Activated CD4-positive, alpha-beta T cell treated with anti-CD3 and anti-CD28 coated beads, Interleukin-2, amount 50 U/mL, for 48 hours (primary cell): ENCODE measurements around the gene FCGR3A.
"Not testable (repeated sequence)": the region's sequence is repeated elsewhere in the genome, so short reads cannot be mapped to it uniquely, and the experiment has no call there.

Experiments used
- DNase-seq, 2 experiments: peaks; one replicate each; pipeline ENCODE4 v3.0.0-alpha.2; 2020

Gene FCGR3A

DNA sequence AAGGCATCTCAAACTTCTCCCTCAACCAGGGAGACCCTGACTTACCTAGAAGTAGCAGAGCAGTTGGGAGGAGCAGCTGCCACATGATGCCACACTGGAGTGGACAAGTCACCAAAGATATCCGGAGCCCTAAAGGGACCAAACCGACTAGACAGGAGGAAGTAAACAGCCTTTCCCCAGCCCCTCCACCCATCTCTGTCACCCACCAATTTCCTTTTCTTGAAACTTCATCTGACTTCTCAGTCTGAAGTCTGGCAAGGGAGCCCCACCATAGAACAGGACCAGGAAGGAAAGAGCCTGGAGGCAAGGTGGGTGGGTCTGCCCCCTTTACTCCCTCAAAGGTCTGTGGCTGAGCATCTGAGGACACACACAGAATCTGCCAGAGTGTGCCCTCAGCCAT is at the start of gene FCGR3A:
TSS of gene FCGR3A (minus strand) at position 167 of the 400 bp plus-strand sequence. CDS start at position 85, 82 bp downstream.
- no peak for DNase-seq

GRCh38 chr1:161597077-161597476 is 47.5 kb upstream of the FCGR3A start:
- not testable (repeated sequence) for DNase-seq

DNA sequence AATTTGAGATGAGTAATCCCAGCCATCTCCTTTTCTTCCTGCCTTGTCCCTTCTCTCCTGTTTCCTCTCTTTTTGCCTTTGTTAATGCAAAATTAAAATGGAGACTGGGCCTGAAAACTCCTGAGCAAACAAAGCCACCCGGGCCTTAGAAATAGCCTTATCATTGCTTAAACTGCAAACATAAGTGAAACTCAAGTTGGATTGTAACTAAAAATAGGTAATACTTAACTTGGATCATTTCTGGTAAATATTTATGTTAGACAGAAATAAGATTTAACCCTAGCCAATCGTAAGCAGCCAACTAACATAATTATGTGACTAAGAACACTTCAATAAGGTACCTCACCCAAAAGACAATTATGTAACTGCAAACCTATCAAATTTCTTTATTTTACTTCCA is 46.0 kb upstream of the FCGR3A start:
- DNase-seq, result not testable (repeated sequence)

GRCh38 chr1:161595173-161595572 is 45.6 kb upstream of the FCGR3A start:
- DNase-seq, result not testable (repeated sequence)

GRCh38 chr1:161594269-161594984 is 44.8 kb upstream of the FCGR3A start:
- not testable (repeated sequence) for DNase-seq

- DNase-seq, result not testable (repeated sequence)
Observed at GRCh38 chr1:161593092-161593755, 43.6 kb upstream of the FCGR3A start.

DNA sequence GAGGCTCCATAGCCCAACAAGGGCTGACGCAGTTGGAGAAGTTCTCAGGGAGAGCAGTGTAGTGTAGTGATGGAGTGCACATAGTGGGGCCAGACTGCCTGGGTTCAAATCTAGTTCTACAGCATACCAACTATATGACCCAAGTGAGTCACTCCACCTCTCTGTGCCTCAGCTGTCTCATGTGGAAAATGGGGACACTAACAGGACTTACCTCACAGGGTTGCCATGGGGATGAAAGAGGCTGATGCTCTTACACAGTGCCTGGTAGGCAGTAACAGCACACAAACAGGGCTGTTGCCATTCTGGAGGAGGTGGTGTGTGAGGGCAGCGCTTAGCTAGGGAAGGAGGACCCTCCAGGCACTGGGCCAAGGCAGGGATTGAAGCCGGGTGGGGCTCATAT is 43.0 kb upstream of the FCGR3A start:
- DNase-seq, result not testable (repeated sequence)

GRCh38 chr1:161589920-161590319 is 40.3 kb upstream of the FCGR3A start:
- not testable (repeated sequence) for DNase-seq

DNA sequence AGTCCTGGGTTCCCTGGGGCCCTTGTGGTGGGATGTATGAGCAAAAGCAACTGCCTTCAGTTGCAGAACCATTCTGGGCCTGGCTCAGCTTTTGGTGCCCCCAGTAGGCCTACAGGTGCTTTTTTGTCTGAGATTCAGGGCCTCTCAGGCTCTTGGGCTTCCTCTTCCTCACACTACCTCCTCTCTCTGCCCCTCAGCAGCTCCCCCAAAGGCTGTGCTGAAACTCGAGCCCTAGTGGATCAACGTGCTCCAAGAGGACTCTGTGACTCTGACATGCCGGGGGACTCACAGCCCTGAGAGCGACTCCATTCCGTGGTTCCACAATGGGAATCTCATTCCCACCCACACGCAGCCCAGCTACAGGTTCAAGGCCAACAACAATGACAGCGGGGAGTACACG is 39.7 kb upstream of the FCGR3A start:
- DNase-seq, result not testable (repeated sequence)

- not testable (repeated sequence) for DNase-seq
Observed at GRCh38 chr1:161588596-161588995, 39.0 kb upstream of the FCGR3A start.

DNA sequence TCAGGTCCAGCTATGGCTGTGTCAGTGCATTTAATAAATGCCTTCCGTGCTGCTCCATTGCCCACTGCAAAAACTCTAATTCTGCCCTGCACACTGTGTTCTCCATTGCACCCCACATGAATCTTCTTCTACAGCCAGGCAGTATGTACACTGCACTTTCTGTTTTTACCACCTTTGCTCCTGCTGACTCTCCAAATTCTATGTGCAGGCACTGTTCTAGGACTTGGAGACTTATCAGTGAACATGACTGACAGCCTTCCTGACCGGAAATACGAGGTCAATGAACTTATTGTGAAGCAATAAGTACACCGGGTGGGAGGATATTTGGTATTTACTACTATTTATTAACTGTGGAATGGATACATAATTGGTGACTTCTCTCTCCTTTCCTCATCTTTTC is 33.3 kb upstream of the FCGR3A start:
- DNase-seq, result not testable (repeated sequence)

DNA sequence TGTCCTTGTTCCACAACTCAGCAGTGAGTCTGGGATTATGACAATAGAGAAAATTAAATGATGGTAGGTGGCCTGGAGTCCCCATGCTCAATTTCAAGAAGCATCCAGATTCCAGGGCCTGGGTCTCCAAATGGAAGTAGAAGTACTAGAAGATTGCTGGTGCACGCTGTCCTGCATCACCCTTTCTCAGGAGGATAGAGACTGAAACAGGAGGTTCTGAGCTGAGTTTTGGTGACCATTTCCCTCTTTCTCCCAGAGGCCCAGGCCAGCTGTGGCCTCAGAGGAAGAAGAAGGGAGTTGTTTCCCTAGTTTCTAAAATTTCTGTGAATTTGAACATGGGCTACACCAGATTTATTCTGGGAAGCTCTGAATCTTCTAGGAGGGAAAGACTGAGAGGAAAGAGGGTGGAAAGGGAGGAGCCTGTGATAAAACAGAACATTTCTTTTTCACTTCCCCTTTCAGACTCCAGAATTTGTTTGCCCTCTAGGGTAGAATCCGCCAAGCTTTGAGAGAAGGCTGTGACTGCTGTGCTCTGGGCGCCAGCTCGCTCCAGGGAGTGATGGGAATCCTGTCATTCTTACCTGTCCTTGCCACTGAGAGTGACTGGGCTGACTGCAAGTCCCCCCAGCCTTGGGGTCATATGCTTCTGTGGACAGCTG is 31.4 kb upstream of the FCGR3A start:
- DNase-seq, result not testable (repeated sequence)

DNA sequence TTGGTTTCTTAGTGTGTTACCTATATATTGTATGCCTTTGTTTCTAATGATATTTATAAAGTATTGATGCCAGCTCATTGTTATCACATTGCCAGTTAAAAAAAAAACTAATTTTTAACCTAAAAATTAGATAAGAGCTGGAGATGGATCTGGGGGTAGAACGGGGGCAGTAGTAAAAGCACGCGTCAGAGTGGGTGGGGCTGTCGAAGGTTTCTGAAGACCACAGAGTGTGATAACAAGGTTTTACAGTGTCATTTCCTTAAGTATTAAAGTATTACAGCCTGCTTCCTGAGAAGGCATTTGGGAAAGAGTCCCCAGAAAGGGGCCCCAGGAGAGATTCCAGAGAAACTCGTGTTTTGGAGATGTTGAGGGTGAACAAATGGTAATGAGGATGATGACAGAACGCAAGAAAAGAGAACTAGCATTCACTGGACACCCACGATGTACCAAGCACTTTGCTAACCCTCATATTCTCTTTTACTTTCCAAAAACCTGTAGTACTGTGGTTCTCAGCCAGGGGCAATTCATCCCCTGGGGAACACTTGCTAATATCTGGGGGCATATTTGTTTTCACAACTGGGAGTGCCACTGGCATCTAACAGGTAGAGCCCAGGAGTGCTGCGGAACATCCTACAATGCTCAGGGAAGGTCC is 30.4 kb upstream of the FCGR3A start:
- not testable (repeated sequence) for DNase-seq

GRCh38 chr1:161576676-161577075 is 27.1 kb upstream of the FCGR3A start:
- DNase-seq, result not testable (repeated sequence)

- DNase-seq, result not testable (repeated sequence)
Observed at GRCh38 chr1:161571703-161572102, 22.1 kb upstream of the FCGR3A start.

- not testable (repeated sequence) for DNase-seq
Observed at GRCh38 chr1:161566602-161566960, 17.0 kb upstream of the FCGR3A start.

- not testable (repeated sequence) for DNase-seq
Observed at GRCh38 chr1:161563522-161563921, 13.9 kb upstream of the FCGR3A start.

GRCh38 chr1:161562441-161562840 is 12.8 kb upstream of the FCGR3A start:
- not testable (repeated sequence) for DNase-seq

- not testable (repeated sequence) for DNase-seq
Observed at GRCh38 chr1:161560960-161561715, 11.5 kb upstream of the FCGR3A start.

DNA sequence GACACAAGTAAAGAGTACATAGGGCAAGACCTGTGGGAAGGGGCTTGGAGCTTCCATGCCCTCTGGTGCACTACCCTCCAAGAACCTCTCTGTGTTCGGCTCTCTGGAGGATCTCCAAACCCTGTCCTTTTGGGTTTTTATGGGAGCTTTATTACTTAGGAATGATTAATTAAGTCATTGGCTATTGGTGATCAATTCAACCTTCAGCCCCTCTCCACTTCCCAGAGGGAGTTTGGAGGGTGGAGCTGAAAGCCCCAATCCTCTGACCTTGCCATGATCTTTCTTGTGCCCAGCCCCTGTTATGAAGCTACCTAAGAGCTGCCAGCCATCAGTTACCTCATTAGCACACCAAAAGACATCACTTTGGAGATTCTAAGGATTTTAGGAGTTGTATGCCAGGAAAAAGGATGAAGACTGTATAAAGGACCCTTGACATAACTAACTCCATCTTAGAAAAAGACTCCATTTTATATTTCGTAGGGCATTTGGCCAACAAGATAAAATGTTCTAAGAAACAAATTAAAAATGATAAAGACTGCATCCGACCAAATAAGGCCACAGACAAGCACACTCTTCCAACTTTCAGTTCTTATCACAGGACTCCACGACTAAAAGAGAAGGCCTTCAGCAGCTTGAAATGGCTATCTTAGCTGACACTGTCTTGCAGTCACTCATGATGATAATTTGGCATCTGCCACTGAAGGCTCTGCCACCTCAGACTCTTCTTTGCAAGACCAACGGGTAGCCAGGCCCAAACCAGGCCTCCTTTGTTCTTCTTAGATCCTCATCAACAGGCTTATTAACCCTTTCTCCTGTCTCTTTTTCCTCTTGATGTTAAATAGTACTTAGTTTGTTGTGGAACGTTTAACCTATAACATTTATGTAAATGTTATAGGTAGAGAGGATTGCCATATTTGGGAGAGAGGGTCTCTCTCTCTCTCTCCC is 8.2 kb upstream of the FCGR3A start:
- DNase-seq, result not testable (repeated sequence)

- DNase-seq, result not testable (repeated sequence)
Observed at GRCh38 chr1:161556990-161557389, 7.4 kb upstream of the FCGR3A start.
